Stimulated activated CD4-positive, alpha-beta T cell treated with anti-CD3 and anti-CD28 coated beads, Interleukin-12 subunit alpha, Interleukin-12 subunit beta, amount 100 ng/mL, for 48 hours (primary cell): Measurements from ENCODE around the gene PTGR2.
A peak's percentile ranks its signal among the peaks of the same experiment; 100 is the strongest.
"Not testable (repeated sequence)": the region's sequence is repeated elsewhere in the genome, so short reads cannot be mapped to it uniquely, and the experiment has no call there.

Source experiments
- DNase-seq, 3 donors: peaks; one replicate each; pipeline ENCODE4 v3.0.0-alpha.2; 2020; ENCODE audit warnings: low read depth in 2 of 3, low spot score in 1 of 3

PTGR2 gene

GRCh38 chr14:73851567-73852382 is at the start of gene PTGR2:
Gene PTGR2, plus strand, starts transcription at chr14:73851831. Its CDS starts 7,032 bp downstream, at chr14:73858863.
- DNase-seq: peak; percentile 79 to 85 (median 81)

GRCh38 chr14:73802431-73803188 is 49.0 kb upstream of the PTGR2 start:
- no peak for DNase-seq

- no peak for DNase-seq
Measured at GRCh38 chr14:73804636-73805035, 47.0 kb upstream of the PTGR2 start.

GRCh38 chr14:73807457-73807856 is 44.2 kb upstream of the PTGR2 start:
- DNase-seq: no peak

DNA sequence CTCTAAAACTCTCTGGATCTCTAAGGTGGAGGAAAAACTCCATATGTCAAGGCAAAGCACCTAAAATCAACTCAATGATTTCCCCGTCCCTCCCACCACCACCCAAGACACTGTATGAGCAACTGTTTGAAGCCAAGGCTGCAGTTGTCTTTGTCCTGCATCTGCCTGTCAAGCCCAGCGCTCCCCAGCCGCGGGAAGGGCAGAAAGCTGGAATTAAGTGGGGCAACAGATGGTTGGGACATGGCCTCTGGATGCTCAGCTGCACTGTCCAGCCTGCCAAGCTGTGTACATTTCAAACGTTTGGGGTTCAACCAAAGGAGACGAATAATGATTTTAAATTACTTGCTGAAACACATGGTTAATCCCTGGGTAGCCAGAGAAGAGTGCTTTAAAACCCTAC is 42.2 kb upstream of the PTGR2 start:
- DNase-seq: no peak

DNA sequence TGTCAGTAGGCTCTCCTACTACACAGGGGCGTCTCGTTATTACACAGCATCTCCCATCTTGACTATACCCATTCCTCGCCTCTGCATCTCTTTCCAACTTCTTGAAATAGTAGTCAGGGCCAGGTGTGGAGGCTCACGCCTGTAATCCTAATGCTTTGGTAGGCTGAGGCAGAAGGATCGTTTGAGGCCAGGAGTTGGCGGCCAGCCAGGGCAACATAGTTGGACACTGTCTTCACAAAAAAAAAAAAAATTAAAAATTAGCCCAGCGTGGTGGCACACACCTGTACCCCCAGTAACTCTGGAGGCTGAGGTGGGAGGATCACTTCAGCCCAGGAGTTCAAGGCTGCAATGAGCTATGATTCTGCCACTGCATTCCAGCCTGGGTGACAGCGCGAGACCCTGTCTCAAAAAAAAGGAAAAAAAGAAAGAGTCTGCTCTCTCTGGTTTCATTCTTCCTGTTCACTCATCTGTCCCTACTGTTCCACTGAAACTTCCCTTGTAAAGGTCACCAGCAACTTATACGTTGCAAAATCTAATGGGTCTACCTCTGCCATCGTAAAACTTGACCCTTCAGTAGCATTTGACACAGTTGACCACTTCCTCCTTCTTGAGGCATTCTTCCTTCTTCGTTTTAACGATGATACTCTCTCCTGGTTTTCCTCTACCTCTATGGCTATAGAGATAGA is 41.0 kb upstream of the PTGR2 start:
- no peak for DNase-seq

DNA sequence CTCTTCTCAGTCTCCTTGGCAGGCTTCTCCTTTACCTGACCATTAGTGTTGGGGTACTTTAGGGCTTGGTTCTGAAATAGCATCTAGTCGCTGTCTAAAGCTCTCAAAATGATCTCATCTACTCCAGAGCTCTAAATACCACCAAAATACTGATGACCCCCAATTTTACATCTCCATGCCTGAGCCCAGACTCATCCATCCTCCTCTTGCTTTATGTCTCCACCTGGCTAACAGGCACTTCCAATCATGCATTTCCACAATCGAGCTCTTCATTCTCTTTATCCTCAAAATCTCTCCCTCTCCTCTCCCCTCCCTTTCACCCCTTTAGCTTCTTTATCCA is 40.5 kb upstream of the PTGR2 start:
- DNase-seq: no peak

DNA sequence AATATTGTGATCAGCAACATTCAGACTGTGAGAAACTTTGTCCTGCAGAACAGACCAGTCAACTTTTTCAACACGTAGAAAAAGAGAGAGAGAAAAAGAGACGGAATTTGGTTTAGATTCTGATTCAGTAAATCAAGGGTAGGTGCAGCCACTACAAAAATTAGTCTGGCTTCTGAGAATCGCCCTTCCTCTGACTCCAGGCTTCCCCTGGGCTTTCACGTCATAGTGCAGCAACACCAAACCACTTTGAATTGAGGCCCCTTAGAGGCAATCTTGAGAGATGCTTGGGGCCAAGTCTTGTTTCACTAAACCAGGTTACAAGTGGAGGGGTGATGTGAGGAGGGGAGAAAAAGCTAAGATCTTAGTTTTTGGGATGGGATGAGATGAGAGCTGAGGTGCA is 37.5 kb upstream of the PTGR2 start:
- no peak for DNase-seq

- no peak for DNase-seq
Measured at GRCh38 chr14:73815849-73816248, 35.8 kb upstream of the PTGR2 start.

DNA sequence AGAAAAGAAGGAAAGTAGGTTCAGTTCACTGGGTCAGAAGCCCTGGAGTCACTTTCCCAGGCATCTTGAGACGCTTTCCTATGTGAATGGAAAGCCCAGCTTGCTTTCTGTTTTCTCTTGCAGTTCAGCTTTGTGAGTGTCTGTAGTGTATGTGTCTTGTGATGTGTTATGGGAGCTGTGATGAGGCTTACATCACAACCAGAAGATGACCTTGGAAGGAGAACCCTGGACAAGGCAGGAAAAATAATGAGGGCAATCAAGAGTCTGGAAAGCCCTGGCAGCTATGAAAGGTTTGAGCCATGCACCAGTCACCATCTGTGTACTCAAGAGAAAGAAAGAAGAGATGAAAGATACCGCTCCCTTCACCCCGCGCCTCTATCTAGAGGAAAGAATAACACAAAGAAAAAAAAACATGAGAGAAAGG is 35.2 kb upstream of the PTGR2 start:
- no peak for DNase-seq

DNA sequence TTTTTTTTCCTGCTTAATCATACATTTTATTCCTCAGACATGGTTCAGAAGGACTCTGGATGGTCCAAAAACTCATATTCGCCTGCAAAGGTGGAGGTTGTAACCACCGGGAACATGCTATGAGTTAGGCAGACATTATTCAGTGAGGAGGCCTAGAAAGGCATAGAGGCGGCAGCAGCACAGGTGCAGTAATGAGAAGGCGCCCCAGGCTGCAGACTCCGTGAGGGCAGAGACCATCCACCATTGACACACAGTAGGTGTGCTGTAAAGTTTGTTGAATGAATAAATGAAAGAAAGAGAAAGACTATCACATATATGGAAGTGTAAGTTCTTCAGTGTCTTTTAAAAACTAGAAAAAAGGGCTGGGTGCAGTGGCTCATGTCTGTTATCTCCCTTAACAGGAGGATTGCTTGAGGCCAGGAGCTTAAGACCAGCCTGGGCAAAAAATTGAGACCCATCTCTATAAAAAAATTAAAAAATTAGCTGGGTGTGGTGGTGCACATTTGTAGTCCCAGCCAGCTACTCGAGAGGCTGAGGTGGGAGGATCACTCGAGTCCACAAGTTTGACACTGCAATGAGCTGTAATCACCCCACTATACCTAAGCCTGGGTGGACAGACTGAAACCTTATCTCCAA is 34.5 kb upstream of the PTGR2 start:
- DNase-seq: no peak

- no peak for DNase-seq
Measured at GRCh38 chr14:73818821-73819220, 32.8 kb upstream of the PTGR2 start.

DNA sequence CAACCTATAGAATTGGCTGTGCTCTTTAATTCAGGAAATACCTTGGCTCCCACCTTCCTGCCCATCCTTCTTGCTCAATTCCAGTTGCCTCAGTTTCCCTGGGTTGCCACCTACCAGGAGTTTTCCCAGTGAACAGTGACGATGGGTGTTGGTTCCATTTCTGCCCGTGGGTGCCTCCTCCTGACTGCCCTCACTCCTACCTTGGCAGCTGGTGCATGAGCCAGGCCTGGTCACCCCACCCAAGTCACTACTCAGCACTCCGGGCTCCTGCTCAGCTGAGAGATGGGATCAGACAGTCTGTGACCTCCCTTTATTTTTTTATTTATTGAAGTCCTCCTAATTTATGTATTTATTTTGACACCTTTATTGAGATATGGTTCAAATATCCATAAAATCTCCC is 31.0 kb upstream of the PTGR2 start:
- no peak for DNase-seq

DNA sequence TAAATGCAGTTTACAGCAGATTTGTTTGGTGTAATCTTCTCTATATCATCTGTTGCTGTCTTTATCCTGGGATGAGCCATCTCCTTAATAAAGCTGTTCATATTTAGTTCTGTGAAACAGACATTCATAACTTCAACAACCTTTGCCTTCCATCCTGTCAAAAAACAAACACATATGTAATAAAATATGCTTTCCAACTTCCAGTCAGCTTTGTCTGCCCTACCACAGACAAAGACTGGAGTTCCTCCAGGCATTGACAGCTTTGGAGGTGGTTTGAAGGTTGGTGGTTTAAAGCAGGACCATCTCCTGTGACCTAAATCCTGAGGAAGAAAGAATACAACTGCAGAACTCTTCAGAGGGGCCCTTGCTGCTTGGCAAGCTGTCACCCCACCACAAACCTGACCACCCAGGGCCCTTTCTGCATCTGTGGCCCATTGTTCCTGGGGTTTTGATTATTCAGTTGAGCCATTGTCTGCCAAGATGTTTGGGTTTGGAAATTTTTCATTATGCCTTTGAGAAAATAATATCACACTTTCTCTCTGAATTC is 28.2 kb upstream of the PTGR2 start:
- DNase-seq: no peak

GRCh38 chr14:73824127-73824526 is 27.5 kb upstream of the PTGR2 start:
- no peak for DNase-seq

GRCh38 chr14:73824536-73824935 is 27.1 kb upstream of the PTGR2 start:
- no peak for DNase-seq

- DNase-seq: peak; percentile 74 to 76 (median 76)
Measured at GRCh38 chr14:73825551-73826188, 26.0 kb upstream of the PTGR2 start.

- not testable (repeated sequence) for DNase-seq
Measured at GRCh38 chr14:73827190-73827589, 24.4 kb upstream of the PTGR2 start.

DNA sequence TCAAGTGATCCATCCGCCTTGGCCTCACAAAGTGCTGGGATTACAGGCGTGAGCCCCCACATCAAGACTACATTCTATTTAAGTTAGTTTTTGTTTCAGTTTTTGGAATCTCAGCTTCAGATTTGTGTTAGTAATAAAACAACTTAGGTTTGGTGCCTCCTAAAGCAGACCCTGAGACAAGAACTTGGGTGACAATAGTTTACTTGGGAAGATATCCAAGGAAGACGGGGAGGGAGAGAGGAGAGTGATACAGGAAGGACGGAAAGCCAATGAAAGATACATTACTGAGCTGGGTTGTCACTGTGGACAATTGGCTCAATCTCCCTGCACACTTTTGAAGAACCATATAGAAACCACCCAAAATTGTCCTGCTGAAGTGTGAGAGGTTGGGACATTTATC is 22.6 kb upstream of the PTGR2 start:
- no peak for DNase-seq

GRCh38 chr14:73829526-73830431 is 21.9 kb upstream of the PTGR2 start:
- DNase-seq: peak; percentile 34 to 38 (median 34)
